Endometrium (tissue), 2 donors: ENCODE results near the gene SMIM36.
"Not testable (repeated sequence)": the region's sequence is repeated elsewhere in the genome, so short reads cannot be mapped to it uniquely, and the experiment has no call there.

Experiments used
- FAIRE-seq: peaks from 2 replicates; lab custom pipeline; 2012; peaks lifted over from hg19 to GRCh38; lab: Jason Lieb, UNC
- donor health status: control.
- donor health status: control.

Gene SMIM36

DNA sequence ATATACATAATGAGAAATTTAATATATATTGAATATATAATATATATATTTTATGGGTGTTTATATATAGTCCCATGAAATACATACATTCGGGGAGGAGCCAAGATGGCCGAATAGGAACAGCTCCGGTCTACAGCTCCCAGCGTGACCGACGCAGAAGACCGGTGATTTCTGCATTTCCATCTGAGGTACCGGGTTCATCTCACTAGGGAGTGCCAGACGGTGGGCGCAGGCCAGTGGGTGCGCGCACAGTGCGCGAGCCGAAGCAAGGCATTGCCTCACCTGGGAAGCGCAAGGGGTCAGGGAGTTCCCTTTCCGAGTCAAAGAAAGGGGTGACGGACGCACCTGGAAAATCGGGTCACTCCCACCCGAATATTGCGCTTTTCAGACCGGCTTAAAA, 9.6 kb downstream of the SMIM36 start:
- not testable (repeated sequence) for FAIRE-seq

DNA sequence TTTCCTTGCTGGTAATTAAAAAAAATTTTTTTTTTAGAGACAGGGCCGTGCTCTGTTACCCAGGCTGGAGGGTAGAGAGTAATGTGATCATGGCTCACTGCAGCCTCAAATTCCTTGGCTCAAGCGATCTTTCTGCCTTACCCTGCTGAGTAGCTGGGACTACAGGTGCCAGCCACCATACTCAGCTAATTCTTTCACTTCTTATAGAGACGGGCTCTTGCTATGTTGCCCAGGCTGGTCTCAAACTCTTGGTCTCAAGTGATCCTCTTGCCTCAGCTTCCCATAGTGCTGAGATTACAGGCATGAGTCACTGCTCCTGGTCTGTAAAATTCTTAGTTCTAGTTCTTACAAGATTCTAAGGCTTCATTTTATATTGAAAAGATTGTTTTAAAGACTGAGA, 11.1 kb downstream of the SMIM36 start:
- FAIRE-seq = no peak

DNA sequence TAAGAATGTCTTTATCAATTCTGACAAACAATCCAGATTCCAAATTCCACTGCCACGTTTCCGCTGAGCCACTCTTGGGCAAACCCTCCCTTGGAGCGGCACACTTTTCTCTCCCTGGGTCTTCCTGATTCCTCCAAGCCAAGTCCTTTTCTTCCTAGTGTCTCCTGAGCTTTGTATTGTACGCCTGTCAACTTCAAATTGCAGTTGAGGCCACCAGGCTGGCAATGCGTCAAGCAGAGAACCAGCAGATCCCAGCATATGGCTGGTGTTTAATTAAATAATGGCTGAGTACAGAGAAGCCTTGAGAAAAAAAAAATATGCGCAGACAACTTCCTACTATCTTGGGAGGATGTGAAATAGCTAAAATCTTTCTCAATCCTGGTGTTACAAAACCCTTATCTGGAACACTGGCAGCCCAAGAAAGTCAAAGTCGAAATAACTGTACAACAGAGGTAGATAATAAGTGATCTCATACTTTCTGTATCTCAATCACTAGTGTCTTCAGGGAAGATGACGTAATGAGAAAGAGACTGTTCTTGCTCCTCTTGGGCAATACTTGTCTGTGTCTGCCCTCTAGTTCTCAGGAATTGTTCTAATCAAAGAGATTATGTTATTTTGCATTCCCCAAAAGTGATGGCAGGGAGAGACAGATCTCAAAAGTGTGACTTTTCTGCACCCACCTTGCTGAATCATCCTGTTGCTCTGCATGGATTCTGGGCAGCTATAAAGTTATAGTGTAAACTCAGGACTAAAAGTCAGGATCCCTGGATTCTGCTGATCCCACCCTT, 15.0 kb downstream of the SMIM36 start:
- no peak for FAIRE-seq

DNA sequence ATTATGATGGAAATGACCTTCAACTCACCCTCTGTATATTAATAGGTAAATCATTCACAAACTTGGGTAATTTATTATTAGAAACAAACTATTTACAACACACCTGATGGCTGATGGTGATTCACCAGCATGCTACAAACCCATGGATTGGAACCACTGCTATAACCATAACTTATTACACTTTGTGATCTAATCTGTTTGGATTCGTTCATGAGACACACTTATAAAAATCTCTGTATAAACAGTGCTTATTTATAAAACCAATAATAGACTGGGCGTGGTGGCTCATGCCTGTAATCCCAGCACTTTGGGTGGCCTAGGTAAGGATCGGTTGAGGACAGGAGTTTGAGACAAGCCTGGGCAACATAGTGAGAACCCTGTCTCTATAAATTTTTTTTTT, 16.0 kb downstream of the SMIM36 start:
- FAIRE-seq = no peak

DNA sequence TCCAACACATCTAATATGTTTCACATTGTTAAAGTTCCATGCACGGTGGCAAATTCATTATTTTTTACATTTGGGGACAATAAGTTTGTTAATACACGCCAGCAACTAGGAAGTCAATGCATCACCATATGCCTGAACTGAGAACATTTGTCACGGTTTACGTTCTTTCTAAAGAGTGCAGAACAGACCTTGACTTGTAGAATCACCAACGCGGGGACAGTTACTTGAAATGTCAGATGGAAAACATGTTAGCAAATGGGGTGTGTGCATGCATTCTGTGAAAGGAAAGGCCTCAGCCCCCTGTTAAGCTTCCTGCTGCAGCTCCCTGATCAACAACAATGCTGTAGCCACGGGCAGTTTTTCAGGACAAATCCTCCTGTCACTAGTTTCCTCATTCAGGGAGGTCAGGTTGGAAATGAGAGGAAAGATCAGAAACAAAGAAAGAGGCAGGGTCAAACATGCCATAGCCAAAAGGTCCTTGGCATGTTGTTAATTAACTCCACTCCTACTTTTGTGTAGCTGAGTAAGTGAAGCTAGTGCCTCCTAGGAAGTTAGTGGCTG, 18.4 kb downstream of the SMIM36 start:
- no peak for FAIRE-seq

DNA sequence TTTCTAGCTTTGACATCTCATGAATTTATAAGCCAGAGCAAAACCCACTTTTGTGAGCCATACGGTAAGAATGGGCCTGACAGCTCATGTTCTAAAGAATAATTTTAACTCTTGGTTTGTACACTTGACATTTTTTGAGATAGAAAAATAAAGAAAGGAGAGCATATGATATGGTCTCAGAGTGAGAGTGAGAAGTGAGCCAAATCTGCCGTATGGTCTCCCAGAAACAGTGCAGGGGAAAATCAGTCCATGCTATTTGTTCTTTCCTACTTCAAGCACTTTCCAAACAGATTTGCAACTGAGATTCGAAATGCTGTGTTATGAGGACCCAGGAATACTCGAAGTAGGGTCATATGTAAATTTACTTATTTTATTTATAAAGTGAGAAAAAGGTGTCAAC, 20.9 kb downstream of the SMIM36 start:
- no peak for FAIRE-seq

DNA sequence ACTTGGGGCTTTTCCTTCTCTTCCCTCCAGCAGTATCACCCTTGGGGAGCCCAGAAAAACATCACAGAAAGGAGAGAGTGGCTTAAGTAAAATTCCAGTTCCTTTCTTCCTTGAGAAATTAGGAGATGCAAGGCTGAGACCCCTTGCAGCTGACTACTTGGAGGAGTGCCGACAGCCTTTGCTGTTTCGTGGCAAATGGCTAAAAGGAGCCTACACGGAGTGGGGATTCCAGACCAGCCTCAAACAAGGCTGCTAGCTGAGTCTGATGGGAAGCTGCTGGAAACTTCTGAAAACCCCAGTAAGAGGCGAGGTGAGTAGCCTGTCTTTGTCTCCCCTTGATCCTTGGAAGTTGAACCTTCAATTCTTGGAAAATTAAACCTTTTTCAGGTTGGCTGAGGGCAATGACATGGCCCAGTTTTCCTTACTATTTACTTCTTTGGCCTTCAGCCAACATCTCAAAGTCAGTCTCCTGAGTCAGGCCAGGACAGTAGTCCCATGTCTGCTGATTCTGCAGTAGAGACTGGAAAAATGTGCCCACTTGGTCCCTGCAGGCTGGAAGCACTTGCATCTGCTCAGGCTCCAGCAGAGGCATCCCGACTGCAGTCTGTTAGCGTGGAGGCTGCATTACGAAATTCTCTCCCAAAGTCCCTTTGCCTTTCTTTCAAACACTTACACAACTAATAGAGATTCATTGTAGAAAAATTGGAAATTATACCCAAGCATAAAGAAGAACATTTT, 23.4 kb downstream of the SMIM36 start:
- no peak for FAIRE-seq

DNA sequence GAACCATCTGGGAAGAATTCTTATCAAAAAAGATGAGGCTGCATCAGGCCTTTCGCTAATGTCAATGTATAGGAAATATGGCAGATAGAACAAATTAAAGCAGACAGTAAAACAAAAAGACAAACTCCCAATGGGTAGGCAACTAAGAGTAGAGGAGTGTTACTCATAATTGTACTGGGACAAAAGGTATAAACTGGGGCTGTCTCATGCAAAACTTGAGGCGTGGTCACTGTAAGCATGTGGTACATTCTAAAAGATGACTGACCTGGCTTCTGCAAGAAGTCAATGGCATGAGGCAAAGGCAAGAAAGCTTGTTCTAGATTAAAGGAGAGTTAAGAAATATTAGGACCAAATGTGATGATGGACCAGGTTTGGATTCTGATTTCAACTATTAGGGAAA, 26.7 kb downstream of the SMIM36 start:
- FAIRE-seq = no peak

DNA sequence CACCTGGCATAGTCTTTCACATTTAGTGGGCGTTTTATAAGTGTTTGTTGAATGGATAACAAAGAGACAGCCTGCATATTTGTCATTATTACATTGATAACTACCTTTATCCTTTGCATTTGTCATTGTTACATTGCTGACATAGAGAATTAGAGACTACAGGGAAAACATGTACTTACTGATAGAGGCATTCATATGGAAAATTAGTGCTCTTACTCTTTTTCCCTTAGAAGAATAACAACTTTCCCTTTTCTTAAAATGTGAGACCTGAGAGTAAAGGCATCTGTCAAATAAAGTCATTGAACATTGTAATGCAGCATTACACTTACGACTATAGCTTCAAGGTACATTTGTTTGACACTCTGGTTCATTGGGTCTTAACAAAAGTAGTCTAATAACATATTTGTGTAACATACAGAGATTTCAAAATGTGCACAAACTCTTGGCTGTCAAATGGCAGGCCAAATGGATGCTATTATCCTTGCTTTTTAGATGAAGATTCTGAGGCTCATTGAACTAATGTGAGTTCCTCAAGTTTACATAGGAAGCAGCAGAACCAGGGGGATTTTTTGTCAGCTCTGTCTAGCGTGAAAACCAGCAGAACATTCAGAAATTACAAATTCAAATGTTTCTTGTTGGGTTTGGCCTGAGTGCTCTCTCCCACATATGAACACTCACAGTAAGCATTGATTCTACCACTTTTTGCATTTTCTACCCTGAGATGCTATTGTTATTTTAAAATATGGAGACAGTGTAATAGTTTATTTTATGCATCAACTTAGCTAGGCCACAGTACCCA, 28.5 kb downstream of the SMIM36 start:
- FAIRE-seq = no peak

DNA sequence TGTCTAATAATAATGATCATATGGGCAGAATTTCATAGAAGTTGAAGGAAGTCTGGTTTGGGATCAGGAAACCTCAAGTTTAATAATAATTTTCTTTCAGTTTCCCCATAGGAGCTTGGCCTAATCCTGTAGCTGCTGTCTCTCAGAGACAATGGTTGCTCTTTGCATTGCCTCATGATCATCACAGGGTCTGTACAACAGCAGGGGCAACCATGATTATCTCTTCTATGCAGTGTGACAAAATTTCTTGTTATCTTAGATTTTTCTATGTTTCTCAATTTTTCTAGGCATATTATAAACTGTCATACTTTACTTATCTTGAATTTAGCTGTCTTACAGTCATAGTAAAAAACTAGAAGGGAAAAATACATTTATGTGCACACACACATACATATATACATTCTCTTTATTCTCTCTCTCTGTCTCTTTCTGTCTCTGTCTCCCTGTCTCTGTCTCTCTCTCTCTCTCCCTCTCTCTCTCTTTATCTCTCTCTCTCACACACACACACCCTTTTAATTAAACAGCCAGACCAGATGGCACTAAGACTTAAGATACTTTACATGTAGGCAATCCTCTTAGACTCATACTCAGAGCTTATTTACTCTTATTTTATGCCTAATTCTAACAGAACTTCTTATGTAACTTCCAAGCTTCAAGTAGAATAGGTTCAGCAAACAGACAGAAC, 30.5 kb downstream of the SMIM36 start:
- no peak for FAIRE-seq

DNA sequence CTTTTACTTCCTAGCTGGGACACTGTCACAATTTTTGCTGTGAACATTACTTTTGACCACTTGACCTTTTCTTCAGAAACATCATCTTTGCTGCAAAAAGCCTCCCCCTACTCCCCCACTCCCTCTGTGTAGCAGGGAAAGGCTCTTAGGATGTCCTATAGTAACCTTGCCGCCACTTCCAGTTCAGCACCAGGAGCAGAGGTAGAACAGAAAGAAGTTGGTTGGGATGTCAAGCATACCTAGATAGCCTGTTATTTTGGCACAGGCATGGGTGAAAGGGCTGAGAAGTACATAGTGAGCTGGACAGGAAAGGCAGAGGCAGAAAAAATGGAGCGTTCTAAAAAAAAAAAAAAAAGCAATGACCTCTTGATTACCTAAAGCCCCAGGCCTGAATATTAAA, 31.3 kb downstream of the SMIM36 start:
- no peak for FAIRE-seq

DNA sequence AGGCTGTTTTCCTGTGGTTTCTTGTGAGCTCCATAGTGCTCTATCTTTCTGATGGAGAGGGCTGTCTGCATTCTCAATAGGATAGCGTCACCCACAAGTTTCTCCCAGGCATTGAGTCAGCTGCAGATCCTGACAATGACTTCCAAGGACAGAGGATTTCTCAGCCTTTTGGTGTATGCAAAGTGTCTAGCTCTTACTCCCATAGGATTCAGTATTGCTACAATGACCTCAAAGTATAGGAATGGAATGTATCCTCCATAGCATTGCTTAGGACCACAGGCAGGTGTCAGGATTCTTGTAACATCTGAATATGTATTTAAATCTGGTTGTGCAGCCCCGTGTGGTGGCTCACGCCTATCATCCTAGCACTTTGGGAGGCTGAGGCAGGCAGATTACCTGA, 32.3 kb downstream of the SMIM36 start:
- no peak for FAIRE-seq

DNA sequence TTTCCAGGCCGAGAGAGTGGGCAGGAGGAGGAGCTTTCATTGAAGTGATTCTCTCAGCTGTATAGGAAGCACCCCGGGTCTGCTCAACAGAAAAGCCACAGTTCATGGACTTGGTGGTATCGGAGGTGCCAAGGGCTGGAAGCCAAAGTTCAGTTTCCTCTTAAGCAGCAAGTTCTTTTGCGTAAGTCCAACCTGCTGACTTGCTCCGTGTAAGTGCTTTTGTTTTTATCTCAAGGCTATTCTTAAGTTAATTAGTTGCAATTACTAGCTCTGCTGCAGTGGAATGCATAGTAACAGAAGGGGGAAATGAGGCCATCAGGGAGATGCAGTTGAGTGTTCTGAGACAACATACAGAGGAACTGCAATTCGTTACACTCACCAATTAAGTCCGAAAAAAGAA, 44.6 kb downstream of the SMIM36 start:
- no peak for FAIRE-seq

DNA sequence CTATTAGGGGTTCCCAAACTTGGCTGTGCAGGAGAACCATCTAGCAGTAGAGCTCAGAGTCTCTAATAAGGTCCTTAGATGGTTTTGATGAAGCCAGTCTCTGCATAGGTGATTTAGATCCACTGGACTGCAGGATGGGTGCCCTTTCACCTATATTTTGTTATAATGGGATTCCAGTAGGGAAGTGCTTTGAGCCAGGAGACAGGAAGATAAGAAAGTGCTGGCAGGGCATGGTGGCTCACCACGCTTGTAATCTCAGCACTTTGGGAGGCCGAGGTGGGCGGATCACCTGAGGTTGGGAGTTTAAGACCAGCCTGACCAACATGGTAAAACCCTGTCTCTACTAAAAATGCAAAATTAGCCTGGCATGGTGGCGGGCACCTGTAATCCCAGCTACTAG, 45.5 kb downstream of the SMIM36 start:
- FAIRE-seq = not testable (repeated sequence)

DNA sequence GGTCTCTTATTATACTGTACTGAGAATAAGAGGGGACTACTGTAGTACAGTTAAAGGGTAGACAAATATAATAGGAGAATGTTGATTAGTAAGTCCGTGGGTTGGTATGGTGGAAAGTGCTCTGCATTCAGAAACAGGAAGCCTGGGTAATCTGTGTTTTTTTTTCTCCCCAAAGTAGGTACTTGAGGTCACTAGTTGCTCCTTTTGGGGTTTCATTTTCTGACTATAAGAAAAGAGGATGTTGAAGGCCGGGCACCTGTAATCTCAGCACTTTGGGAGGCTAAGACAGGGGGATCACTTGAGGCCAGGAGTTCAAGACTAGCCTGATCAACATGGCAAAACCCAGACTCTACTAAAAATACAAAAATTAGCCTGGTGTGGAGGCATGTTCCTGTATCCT, 47.7 kb downstream of the SMIM36 start:
- no peak for FAIRE-seq

DNA sequence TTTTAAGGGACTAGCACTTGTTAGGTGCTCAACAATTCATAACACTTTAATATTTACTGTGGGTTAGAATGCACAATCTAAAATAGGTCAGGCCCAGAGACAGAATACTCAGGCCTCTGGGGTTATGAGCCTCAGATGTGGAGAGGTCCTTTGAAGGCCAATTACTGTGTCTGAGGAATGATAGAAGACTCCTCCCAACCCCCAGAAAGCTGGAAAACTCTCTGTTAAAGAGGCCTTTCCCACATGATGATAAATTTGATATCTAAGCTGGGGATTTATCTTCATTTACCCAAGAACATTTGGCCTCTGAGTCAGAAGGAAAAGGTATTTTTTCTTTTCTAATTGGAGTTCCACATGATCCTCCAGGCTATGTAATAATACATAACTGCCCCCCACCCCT, 48.5 kb downstream of the SMIM36 start:
- no peak for FAIRE-seq

DNA sequence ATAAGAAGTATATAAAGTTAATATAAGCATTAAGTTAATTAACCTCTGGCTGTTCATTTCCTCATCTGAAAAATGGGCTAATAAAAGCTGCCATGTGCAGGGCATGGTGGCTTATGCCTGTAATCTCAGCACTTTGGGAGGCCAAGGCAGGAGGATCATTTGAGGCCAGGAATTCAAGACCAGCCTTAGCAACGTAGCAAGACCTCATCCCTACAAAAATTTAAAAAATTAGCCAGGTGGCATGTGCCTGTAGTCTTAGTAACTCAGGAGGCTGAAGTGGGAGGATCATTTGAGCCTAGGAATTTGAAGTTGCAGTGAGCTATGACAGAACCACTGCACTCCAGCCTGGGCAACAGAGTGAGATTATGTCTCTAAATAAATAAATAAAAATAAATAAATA, 49.0 kb downstream of the SMIM36 start:
- no peak for FAIRE-seq

DNA sequence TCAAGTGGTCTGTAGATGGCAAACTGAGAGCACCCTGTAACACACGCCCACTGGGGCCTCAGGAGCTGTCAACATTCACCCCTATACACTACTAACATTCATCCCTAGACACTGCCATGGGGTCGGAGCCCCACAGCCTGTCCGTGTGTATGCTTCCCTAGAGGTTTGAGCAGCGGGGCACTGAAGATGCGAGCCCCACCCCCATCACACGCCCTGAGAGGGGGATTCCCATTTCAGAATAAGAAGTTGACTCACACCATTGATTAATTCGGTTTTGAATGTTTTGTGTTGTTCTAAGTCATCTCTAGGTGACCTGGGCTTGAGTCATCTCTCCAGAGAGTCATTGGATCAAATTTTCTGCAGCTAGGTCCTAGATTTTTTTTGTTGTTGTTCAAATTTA, 52.3 kb downstream of the SMIM36 start:
- no peak for FAIRE-seq

DNA sequence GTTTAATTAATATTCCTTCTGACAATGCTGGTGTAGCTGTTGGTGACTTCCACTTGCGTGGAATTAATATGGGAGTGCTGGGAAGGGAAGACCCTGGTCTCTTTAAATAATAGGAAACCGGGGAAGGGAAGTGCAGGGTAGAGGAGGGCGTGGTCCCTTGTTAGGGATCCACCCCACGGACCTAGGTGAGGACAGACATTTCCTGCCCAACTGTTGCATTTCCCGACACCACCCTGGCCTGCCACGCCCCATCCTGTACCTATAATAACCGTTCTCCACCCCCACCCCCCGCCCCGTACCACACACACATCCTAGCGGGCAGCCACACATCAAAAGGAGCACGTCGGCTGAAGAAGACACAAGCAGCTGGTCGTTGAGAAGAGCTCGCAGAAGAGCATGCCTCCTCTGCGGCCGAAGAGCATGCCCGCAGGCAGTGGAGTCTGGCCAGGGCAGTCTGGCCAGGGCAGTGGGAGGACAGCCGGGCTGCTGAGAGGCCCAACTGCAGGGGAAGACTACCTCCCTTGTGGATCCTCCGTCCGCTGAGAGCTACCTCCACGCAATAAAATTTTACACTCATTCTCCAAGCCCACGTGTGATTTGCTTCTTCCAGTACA, 52.9 kb downstream of the SMIM36 start:
- no peak for FAIRE-seq

DNA sequence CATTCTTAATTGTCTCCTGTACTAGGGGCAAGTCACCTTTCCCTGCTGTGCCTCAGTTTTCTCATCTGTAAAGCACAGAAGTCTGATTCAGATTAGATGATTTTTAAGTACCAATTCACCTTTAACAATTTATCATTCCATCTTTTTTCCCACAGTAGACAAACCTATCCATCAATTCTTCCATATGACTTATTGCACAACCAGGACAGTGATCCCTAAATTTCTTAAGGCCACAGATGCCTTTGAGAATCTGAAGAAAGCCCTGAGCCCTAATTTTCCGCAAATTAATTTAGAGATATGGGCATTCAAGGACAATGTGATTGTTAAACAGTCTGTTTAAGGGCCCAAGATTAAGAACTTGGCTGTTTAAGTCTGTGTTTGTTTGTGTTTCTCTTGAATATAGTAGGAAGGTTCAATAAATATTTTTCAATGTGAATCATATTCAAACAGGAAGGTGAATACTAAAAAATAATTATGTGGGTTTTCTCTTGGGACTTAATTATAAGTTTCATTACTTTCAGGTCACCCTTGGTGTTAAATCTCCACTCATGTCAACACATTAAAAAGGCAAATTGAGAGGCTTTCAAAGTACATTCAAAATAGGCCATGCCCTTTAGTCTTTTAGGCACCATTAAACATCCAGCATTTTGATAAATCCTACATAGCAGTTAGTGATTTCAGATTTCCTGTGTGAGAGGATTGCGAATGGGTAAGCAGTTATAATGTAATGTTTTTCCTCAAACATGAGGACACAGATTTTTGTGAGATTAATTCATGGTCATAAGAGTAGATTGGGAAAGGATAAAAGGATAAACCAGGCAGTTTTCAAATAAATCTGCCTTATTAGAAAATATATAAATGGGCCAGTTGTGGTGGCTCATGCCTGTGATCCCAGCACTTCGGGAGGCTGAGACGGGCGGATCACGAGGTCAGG, 54.7 kb downstream of the SMIM36 start:
- no peak for FAIRE-seq
